Panc1 (cell line): ENCODE data around the gene EFCAB7. TPM values are rescaled to one million over a fixed set of nuclear protein-coding genes. Genes with fewer than 3 reads are reported as not detected.

ENCODE experiments used
- ATAC-seq: fragments of 200-7000 bp; cut with Tn5 transposase; 2 replicates; pipeline ENCODE4 v1.9.1; 2020; ENCODE audit warnings: mild to moderate bottlenecking, moderate library complexity
- BruUV-seq: library from RNA; stranded (reverse); fragments of 400-500 nt; replicated peaks from 2 replicates; lab custom pipeline; 2021; lab: Mats Ljungman, UMichigan
- CTCF ChIA-PET: fragments of 300-600 bp; sonication (Branson Sonifier 250); formaldehyde crosslinking; loops from one replicate; lab custom pipeline; 2022; ENCODE audit warnings: antibody characterized with exemption; lab: Charles Lee
- POLR2A ChIA-PET: fragments of 300-600 bp; sonication (Branson Sonifier 250); formaldehyde crosslinking; loops from one replicate; lab custom pipeline; 2022; ENCODE audit warnings: antibody characterized with exemption; lab: Charles Lee
- DNase-seq: peaks from one replicate; pipeline ENCODE4 v3.0.0-alpha.2; 2010; ENCODE audit warnings: low read depth, low spot score
- H3K27ac ChIP-seq: 2 replicates; pipeline ENCODE4 v1.5.1; 2011; ENCODE audit warnings: mild to moderate bottlenecking, low read length, inconsistent platforms
- H3K27me3 ChIP-seq: fragments of 200-500 bp; sonication (Bioruptor generic); 2 replicates; pipeline ENCODE4 v1.6.0; 2014; ENCODE audit warnings: low read length, inconsistent platforms; ENCODE audit not compliant: control insufficient read depth, insufficient read depth
- H3K36me3 ChIP-seq: fragments of 200-500 bp; sonication (Bioruptor generic); 2 replicates; pipeline ENCODE4 v1.5.1; 2014; ENCODE audit warnings: inconsistent platforms, mild to moderate bottlenecking, low read length, moderate library complexity; ENCODE audit not compliant: control insufficient read depth, insufficient read depth
- H3K4me1 ChIP-seq: 2 replicates; pipeline ENCODE4 v1.5.1; 2011; ENCODE audit warnings: inconsistent platforms, mild to moderate bottlenecking, low read length, moderate library complexity; ENCODE audit not compliant: control insufficient read depth, insufficient read depth
- H3K4me3 ChIP-seq, 2 experiments: 2 replicates each; pipeline ENCODE4 v1.5.1; 2011 to 2012; ENCODE audit warnings: low read depth in 2 of 2, low read length in 2 of 2, mild to moderate bottlenecking in 2 of 2, inconsistent platforms in 1 of 2, moderate library complexity in 1 of 2
- H3K9me3 ChIP-seq: fragments of 200-500 bp; sonication (Bioruptor generic); 2 replicates; pipeline ENCODE4 v1.5.1; 2014; ENCODE audit warnings: low read depth, mild to moderate bottlenecking, inconsistent platforms, low read length, moderate library complexity; ENCODE audit not compliant: control insufficient read depth, insufficient read depth
- POLR2AphosphoS5 ChIP-seq: IDR thresholded peaks from 2 replicates; pipeline ENCODE4 v1.6.1; 2012; ENCODE audit warnings: mild to moderate bottlenecking, low read depth, low read length, moderate library complexity
- SIN3A ChIP-seq: IDR thresholded peaks from 2 replicates; pipeline ENCODE4 v1.6.1; 2012; ENCODE audit warnings: low read depth, mild to moderate bottlenecking, low read length, moderate library complexity, borderline replicate concordance; ENCODE audit not compliant: insufficient read depth
- TCF7L2 ChIP-seq: IDR thresholded peaks from 2 replicates; pipeline ENCODE4 v1.6.1; 2011; ENCODE audit warnings: mild to moderate bottlenecking, low read depth, low read length, inconsistent platforms
- in situ Hi-C: cut with HindIII; loops from 2 replicates; pipeline ENCODE4 v1.10.0; 2016; ENCODE audit warnings: low sequenced_read_pairs, low pct_unique_long_range_greater_than_20kb
- intact Hi-C: fragments of 100-400 bp; cut with micrococcal nuclease; formaldehyde crosslinking; loops from one replicate; pipeline ENCODE4 v1.10.0; 2022; ENCODE audit not compliant: unreplicated experiment
- total RNA-seq: library from RNA; stranded (reverse); gene quantifications from one replicate; pipeline ENCODE4 v1.2.1, GENCODE V29; 2021; ENCODE audit not compliant: unreplicated experiment
- TF ChIP-seq, protein P1 (sequence below), 2 experiments: IDR thresholded peaks; 2 replicates each; pipeline ENCODE4 v1.6.1; 2011 to 2012; ENCODE audit warnings: low read depth in 2 of 2, control low read depth in 1 of 2, low read length in 1 of 2, mild to moderate bottlenecking in 1 of 2, moderate library complexity in 1 of 2; ENCODE audit not compliant: insufficient read depth in 1 of 2
- TF ChIP-seq, protein P2 (sequence below): fragments of 450-650 bp; IDR thresholded peaks from 2 replicates; pipeline ENCODE4 v1.5.1; 2017; ENCODE audit warnings: mild to moderate bottlenecking

EFCAB7 gene
- total RNA-seq, 1 experiment from 2014 or later, result 6.6 TPM

DNA sequence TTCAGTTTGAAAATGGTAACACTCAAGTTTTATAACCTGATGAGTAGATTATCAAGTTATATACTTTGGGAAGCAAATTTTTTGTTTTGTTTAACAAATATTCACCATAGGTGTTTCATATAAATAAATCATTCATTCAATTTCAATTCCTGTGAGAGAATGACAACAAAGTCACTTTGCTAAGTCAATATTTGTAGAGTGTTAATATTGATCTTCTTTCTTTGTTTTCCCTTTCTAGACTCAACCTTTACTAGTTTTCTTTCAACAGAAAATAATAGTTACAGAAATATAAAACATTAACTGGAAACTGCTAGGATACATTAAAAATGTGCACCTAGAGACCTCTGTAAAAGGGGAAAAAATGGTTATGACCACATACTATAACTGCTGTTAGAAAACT is 11.1 kb downstream of the EFCAB7 start:
- peaks cover 7% of the 10 kb centered on the region; the same call in 1 of the 2 replicates for H3K36me3 ChIP-seq
- ATAC-seq (no peak), DNase-seq (no peak)
- ChIA-PET CTCF (no interaction called here), POLR2A (no interaction called here)
- TF ChIP-seq, protein P1, sequence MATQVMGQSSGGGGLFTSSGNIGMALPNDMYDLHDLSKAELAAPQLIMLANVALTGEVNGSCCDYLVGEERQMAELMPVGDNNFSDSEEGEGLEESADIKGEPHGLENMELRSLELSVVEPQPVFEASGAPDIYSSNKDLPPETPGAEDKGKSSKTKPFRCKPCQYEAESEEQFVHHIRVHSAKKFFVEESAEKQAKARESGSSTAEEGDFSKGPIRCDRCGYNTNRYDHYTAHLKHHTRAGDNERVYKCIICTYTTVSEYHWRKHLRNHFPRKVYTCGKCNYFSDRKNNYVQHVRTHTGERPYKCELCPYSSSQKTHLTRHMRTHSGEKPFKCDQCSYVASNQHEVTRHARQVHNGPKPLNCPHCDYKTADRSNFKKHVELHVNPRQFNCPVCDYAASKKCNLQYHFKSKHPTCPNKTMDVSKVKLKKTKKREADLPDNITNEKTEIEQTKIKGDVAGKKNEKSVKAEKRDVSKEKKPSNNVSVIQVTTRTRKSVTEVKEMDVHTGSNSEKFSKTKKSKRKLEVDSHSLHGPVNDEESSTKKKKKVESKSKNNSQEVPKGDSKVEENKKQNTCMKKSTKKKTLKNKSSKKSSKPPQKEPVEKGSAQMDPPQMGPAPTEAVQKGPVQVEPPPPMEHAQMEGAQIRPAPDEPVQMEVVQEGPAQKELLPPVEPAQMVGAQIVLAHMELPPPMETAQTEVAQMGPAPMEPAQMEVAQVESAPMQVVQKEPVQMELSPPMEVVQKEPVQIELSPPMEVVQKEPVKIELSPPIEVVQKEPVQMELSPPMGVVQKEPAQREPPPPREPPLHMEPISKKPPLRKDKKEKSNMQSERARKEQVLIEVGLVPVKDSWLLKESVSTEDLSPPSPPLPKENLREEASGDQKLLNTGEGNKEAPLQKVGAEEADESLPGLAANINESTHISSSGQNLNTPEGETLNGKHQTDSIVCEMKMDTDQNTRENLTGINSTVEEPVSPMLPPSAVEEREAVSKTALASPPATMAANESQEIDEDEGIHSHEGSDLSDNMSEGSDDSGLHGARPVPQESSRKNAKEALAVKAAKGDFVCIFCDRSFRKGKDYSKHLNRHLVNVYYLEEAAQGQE (IDR thresholded peaks at IDR 0.05; ENCODE audit: insufficient read depth in 1 of 2, low read depth in 2 of 2, low read length in 1 of 2), result no peak
- TF ChIP-seq POLR2AphosphoS5 (no peak), SIN3A (no peak), TCF7L2 (no peak)
- TF ChIP-seq, protein P2, sequence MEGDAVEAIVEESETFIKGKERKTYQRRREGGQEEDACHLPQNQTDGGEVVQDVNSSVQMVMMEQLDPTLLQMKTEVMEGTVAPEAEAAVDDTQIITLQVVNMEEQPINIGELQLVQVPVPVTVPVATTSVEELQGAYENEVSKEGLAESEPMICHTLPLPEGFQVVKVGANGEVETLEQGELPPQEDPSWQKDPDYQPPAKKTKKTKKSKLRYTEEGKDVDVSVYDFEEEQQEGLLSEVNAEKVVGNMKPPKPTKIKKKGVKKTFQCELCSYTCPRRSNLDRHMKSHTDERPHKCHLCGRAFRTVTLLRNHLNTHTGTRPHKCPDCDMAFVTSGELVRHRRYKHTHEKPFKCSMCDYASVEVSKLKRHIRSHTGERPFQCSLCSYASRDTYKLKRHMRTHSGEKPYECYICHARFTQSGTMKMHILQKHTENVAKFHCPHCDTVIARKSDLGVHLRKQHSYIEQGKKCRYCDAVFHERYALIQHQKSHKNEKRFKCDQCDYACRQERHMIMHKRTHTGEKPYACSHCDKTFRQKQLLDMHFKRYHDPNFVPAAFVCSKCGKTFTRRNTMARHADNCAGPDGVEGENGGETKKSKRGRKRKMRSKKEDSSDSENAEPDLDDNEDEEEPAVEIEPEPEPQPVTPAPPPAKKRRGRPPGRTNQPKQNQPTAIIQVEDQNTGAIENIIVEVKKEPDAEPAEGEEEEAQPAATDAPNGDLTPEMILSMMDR, result no peak
- in situ Hi-C loops (no loop called here), intact Hi-C loops (loop anchor here (10.0 kb wide), 2 partner anchors 70 to 690 kb away; no protein-coding TSS in a partner anchor)
- H3K9me3 ChIP-seq, result no peaks in the 10 kb centered on the region
- no peaks in the 10 kb centered on the region for H3K27me3 ChIP-seq
- no peak overlapping the region for H3K27ac ChIP-seq
- no TSS peak for BruUV-seq
- H3K4me1 ChIP-seq, result no peaks in the 10 kb centered on the region
- H3K4me3 ChIP-seq, result no peak overlapping the region

DNA sequence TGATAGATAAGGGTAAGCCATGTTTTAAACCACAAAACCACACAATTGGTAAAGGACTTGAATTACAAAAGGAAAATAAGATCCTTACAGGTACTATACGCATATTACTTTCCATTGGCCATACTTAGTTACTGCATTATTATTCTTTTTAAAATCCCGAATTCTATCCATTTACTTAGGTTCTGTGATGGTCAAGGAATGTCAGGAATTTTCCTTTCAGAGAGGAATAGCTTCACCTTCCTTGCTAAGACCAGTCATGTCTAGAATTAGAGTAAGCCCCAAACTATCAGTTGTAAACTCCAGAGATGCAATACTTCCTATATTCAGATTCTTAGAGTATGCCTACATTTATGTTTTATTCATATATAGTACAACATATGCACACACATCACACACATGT is 13.7 kb downstream of the EFCAB7 start:
- ChIA-PET CTCF (interaction anchor here (2.0 kb wide), 1 partner anchor 70 kb away, joined by 6 read pairs; no protein-coding TSS in a partner anchor), POLR2A (no interaction called here)
- no peaks in the 10 kb centered on the region for H3K27me3 ChIP-seq
- H3K9me3 ChIP-seq, result no peaks in the 10 kb centered on the region
- BruUV-seq, result no TSS peak
- DNase-seq (no peak), ATAC-seq (no peak)
- H3K27ac ChIP-seq, result no peak overlapping the region
- TF ChIP-seq, protein P2, result no peak
- TF ChIP-seq SIN3A (no peak), POLR2AphosphoS5 (no peak), TCF7L2 (no peak)
- TF ChIP-seq, protein P1 (IDR thresholded peaks at IDR 0.05; ENCODE audit: insufficient read depth in 1 of 2, low read depth in 2 of 2, low read length in 1 of 2), result no peak
- no peaks in the 10 kb centered on the region for H3K4me1 ChIP-seq
- H3K36me3 ChIP-seq, result peaks cover 7% of the 10 kb centered on the region; the same call in 1 of the 2 replicates
- intact Hi-C loops (loop anchor here (5.0 to 10.0 kb wide), 3 partner anchors 72 to 692 kb away; no protein-coding TSS in a partner anchor), in situ Hi-C loops (no loop called here)
- no peak overlapping the region for H3K4me3 ChIP-seq
